DOHH2 (cell line): ENCODE measurements around the gene TNFAIP8L3.

Experiments used
- H3F3A ChIP-seq: fragments of 200-600 bp; sonication (generic), shearing (Covaris generic); 2 replicates; pipeline ENCODE4 v1.6.0; 2016; ENCODE audit warnings: antibody characterized with exemption, mild to moderate bottlenecking; ENCODE audit not compliant: control insufficient read depth, insufficient read depth
- H3K27ac ChIP-seq: fragments of 200-600 bp; sonication (generic); 2 replicates; pipeline ENCODE4 v1.5.1; 2014; ENCODE audit warnings: low read depth, mild to moderate bottlenecking, low read length, moderate library complexity
- H3K27me3 ChIP-seq: fragments of 200-600 bp; sonication (generic); 2 replicates; pipeline ENCODE4 v1.6.1; 2014; ENCODE audit warnings: mild to moderate bottlenecking, low read length, mixed read lengths; ENCODE audit not compliant: control insufficient read depth
- H3K36me3 ChIP-seq: fragments of 200-600 bp; sonication (generic); 2 replicates; pipeline ENCODE4 v1.6.1; 2014; ENCODE audit warnings: mild to moderate bottlenecking, low read length, moderate library complexity, mixed read lengths; ENCODE audit not compliant: control insufficient read depth
- H3K4me1 ChIP-seq: fragments of 200-600 bp; sonication (generic); 2 replicates; pipeline ENCODE4 v1.6.1; 2014; ENCODE audit warnings: mild to moderate bottlenecking, low read length, mixed read lengths; ENCODE audit not compliant: control insufficient read depth
- H3K4me2 ChIP-seq: fragments of 200-600 bp; sonication (generic); 2 replicates; pipeline ENCODE4 v1.6.0; 2014; ENCODE audit warnings: mild to moderate bottlenecking, low read length, moderate library complexity
- H3K4me3 ChIP-seq: fragments of 200-600 bp; sonication (generic); 2 replicates; pipeline ENCODE4 v1.5.1; 2014; ENCODE audit warnings: mild to moderate bottlenecking, low read length, mixed read lengths
- H3K79me2 ChIP-seq: fragments of 200-600 bp; sonication (generic); 2 replicates; pipeline ENCODE4 v1.6.1; 2014; ENCODE audit warnings: mild to moderate bottlenecking, low read length, mixed read lengths; ENCODE audit not compliant: control insufficient read depth
- H3K9me2 ChIP-seq: fragments of 200-600 bp; sonication (generic); replicated peaks from 2 replicates; pipeline ENCODE4 v1.6.1; 2014; ENCODE audit warnings: mild to moderate bottlenecking, low read length, mixed read lengths; ENCODE audit not compliant: control insufficient read depth
- H3K9me3 ChIP-seq: fragments of 200-600 bp; sonication (generic); 2 replicates; pipeline ENCODE4 v1.6.1; 2014; ENCODE audit warnings: antibody characterized with exemption, low read length, mixed read lengths; ENCODE audit not compliant: control insufficient read depth, insufficient read depth
- H4K20me1 ChIP-seq: fragments of 200-600 bp; sonication (generic); 2 replicates; pipeline ENCODE4 v1.6.0; 2014; ENCODE audit warnings: low read depth, mild to moderate bottlenecking, antibody characterized with exemption, low read length, moderate library complexity; ENCODE audit not compliant: control insufficient read depth, insufficient read depth
- CTCF ChIP-seq: fragments of 200-600 bp; sonication (generic); IDR thresholded peaks from one replicate; pipeline ENCODE4 v1.5.1; 2014; ENCODE audit warnings: antibody characterized with exemption, mild to moderate bottlenecking, low read depth, low read length; ENCODE audit not compliant: poor library complexity, severe bottlenecking
- EZH2phosphoT487 ChIP-seq: fragments of 200-600 bp; sonication (generic); IDR thresholded peaks from 2 replicates; pipeline ENCODE4 v1.6.1; 2017; ENCODE audit warnings: borderline replicate concordance, mild to moderate bottlenecking, antibody characterized with exemption, low read length, moderate library complexity, mixed read lengths

The TNFAIP8L3 gene

GRCh38 chr15:51071578-51071977, 23.1 kb downstream of the TNFAIP8L3 start:
- Histone ChIP-seq H3K9me3 (no peaks in the 10 kb centered on the region), H3K9me2 (no peaks in the 10 kb centered on the region), H3K4me1 (peaks cover 19% of the 10 kb centered on the region), H3K27me3 (0 out of 2 replicates have a peak, but pooled peaks cover 4% of the 10 kb centered on the region), H4K20me1 (no peaks in the 10 kb centered on the region), H3K4me2 (no peak overlapping the region), H3K4me3 (no peak overlapping the region), H3K79me2 (no peaks in the 10 kb centered on the region), H3K36me3 (no peaks in the 10 kb centered on the region), H3K27ac (no peak overlapping the region), H3F3A (0 out of 2 replicates have a peak, but pooled peaks cover 4% of the 10 kb centered on the region)
- TF ChIP-seq CTCF (no peak), EZH2phosphoT487 (no peak)

- peak overlapping the region; percentile 26; the same call in 1 of the 2 replicates for H3K4me3 ChIP-seq
- H4K20me1 ChIP-seq: no peaks in the 10 kb centered on the region
- H3K36me3 ChIP-seq: no peaks in the 10 kb centered on the region
- peaks cover 19% of the 10 kb centered on the region for H3K4me1 ChIP-seq
- H3K9me2 ChIP-seq: no peaks in the 10 kb centered on the region
- H3K27ac ChIP-seq: no peak overlapping the region
- TF ChIP-seq CTCF (no peak), EZH2phosphoT487 (no peak)
- H3K9me3 ChIP-seq: no peaks in the 10 kb centered on the region
- H3K4me2 ChIP-seq: peak overlapping the region; percentile 33
- H3K27me3 ChIP-seq: no peaks in the 10 kb centered on the region
- H3F3A ChIP-seq: 0 out of 2 replicates have a peak, but pooled peaks cover 4% of the 10 kb centered on the region
- no peaks in the 10 kb centered on the region for H3K79me2 ChIP-seq
These were observed 24.7 kb downstream of the TNFAIP8L3 start for GRCh38 chr15:51069983-51070382.

GRCh38 chr15:51067510-51067909, 27.2 kb downstream of the TNFAIP8L3 start:
- Histone ChIP-seq H3K4me3 (no peak overlapping the region), H3K79me2 (no peaks in the 10 kb centered on the region), H3K9me3 (no peaks in the 10 kb centered on the region), H4K20me1 (no peaks in the 10 kb centered on the region), H3F3A (0 out of 2 replicates have a peak, but pooled peaks cover 4% of the 10 kb centered on the region), H3K4me1 (peaks cover 19% of the 10 kb centered on the region), H3K27ac (no peak overlapping the region), H3K36me3 (no peaks in the 10 kb centered on the region), H3K9me2 (no peaks in the 10 kb centered on the region), H3K27me3 (no peaks in the 10 kb centered on the region; the same call in 1 of the 2 replicates), H3K4me2 (no peak overlapping the region)
- TF ChIP-seq EZH2phosphoT487: no peak
- TF ChIP-seq CTCF: no peak

- H3K27me3 ChIP-seq: no peaks in the 10 kb centered on the region; the same call in 1 of the 2 replicates
- peaks cover 13% of the 10 kb centered on the region for H3K4me1 ChIP-seq
- H3K27ac ChIP-seq: no peak overlapping the region
- no peak overlapping the region for H3K4me2 ChIP-seq
- TF ChIP-seq CTCF (no peak), EZH2phosphoT487 (no peak)
- no peaks in the 10 kb centered on the region for H4K20me1 ChIP-seq
- no peaks in the 10 kb centered on the region for H3K9me2 ChIP-seq
- H3K4me3 ChIP-seq: no peak overlapping the region
- H3K79me2 ChIP-seq: no peaks in the 10 kb centered on the region
- H3K9me3 ChIP-seq: no peaks in the 10 kb centered on the region
- no peaks in the 10 kb centered on the region for H3K36me3 ChIP-seq
- no peaks in the 10 kb centered on the region for H3F3A ChIP-seq
These were observed 28.9 kb downstream of the TNFAIP8L3 start for GRCh38 chr15:51065781-51066180.
